Keratinocyte (primary cell): Measurements from ENCODE around the gene CARMIL1. TPM values are rescaled to one million over a fixed set of nuclear protein-coding genes. Genes with fewer than 3 reads are reported as not detected.
"Not testable (repeated sequence)": the region's sequence is repeated elsewhere in the genome, so short reads cannot be mapped to it uniquely, and the experiment has no call there.

Experiments
- DNase-seq: peaks from one replicate; pipeline ENCODE4 v3.0.0-alpha.2; 2011; ENCODE audit warnings: low read depth, missing footprints, low spot score
- FAIRE-seq: peaks from 2 replicates; lab custom pipeline; 2011; peaks lifted over from hg19 to GRCh38; lab: Jason Lieb, UNC
- H2AFZ ChIP-seq: 2 replicates; pipeline ENCODE4 v1.6.0; 2012; ENCODE audit warnings: low read length, control low read depth, inconsistent platforms; ENCODE audit not compliant: control insufficient read depth
- H3K27ac ChIP-seq: 2 replicates; pipeline ENCODE4 v1.5.1; 2011; ENCODE audit warnings: low read length; ENCODE audit not compliant: control insufficient read depth, insufficient read depth
- H3K27me3 ChIP-seq: 3 replicates; pipeline ENCODE4 v1.6.0; 2011; ENCODE audit warnings: low read length; ENCODE audit not compliant: control insufficient read depth, insufficient read depth; ENCODE audit errors: extremely low read depth
- H3K36me3 ChIP-seq, 2 experiments: 2 replicates in 1 of 2; 3 replicates in 1 of 2; pipeline ENCODE4 v1.5.1; 2011; ENCODE audit warnings: low read length in 2 of 2, mild to moderate bottlenecking in 1 of 2; ENCODE audit not compliant: control insufficient read depth in 2 of 2, insufficient read depth in 2 of 2; ENCODE audit errors: extremely low read depth in 1 of 2
- H3K4me1 ChIP-seq: 3 replicates; pipeline ENCODE4 v1.5.1; 2011; ENCODE audit warnings: low read length; ENCODE audit not compliant: control insufficient read depth, insufficient read depth; ENCODE audit errors: extremely low read depth
- H3K4me2 ChIP-seq: 3 replicates; pipeline ENCODE4 v1.6.0; 2011; ENCODE audit warnings: low read depth, low read length; ENCODE audit not compliant: control insufficient read depth, insufficient read depth; ENCODE audit errors: extremely low read depth
- H3K4me3 ChIP-seq, 3 experiments: fragments of 200-600 bp in 1 of 3; sonication (generic) in 1 of 3; 2 replicates in 2 of 3; 3 replicates in 1 of 3; pipeline ENCODE4 v1.5.1; 2011 to 2016; ENCODE audit warnings: low read length in 3 of 3, mild to moderate bottlenecking in 3 of 3, control low read depth in 2 of 3, inconsistent platforms in 1 of 3, low read depth in 1 of 3, mixed read lengths in 1 of 3, mixed run types in 1 of 3, moderate library complexity in 1 of 3; ENCODE audit not compliant: control insufficient read depth in 2 of 3, insufficient read depth in 2 of 3; ENCODE audit errors: extremely low read depth in 1 of 3
- H3K79me2 ChIP-seq: 2 replicates; pipeline ENCODE4 v1.6.0; 2012; ENCODE audit warnings: low read length; ENCODE audit not compliant: control insufficient read depth, insufficient read depth
- H3K9ac ChIP-seq: 3 replicates; pipeline ENCODE4 v1.6.0; 2011; ENCODE audit warnings: low read length; ENCODE audit not compliant: control insufficient read depth, insufficient read depth; ENCODE audit errors: extremely low read depth
- H3K9me1 ChIP-seq: 3 replicates; pipeline ENCODE4 v1.6.0; 2011; ENCODE audit warnings: low read length; ENCODE audit not compliant: control insufficient read depth, insufficient read depth; ENCODE audit errors: extremely low read depth
- H3K9me3 ChIP-seq: 2 replicates; pipeline ENCODE4 v1.5.1; 2012; ENCODE audit warnings: low read depth, low read length; ENCODE audit not compliant: control insufficient read depth
- H4K20me1 ChIP-seq: 3 replicates; pipeline ENCODE4 v1.6.0; 2011; ENCODE audit warnings: low read length; ENCODE audit not compliant: control insufficient read depth, insufficient read depth; ENCODE audit errors: extremely low read depth
- EZH2 ChIP-seq: IDR thresholded peaks from one replicate; pipeline ENCODE4 v1.6.1; 2012; ENCODE audit warnings: inconsistent platforms, mild to moderate bottlenecking, low read length, moderate library complexity
- dilution Hi-C: fragments of 300-500 bp; cut with MboI; formaldehyde crosslinking; loops from one replicate; pipeline ENCODE4 v1.7.0; 2020; ENCODE audit warnings: low sequenced_read_pairs; ENCODE audit not compliant: extremely low pct_ligation_motif_present
- polyA plus RNA-seq, 5 experiments: library from polyadenylated mRNA; depleted of rRNA in 3 of 5; stranded (reverse) in 3 of 5; stranded (forward) in 1 of 5; unstranded in 1 of 5; fragments of >200 nt; gene quantifications; 1 replicate in 1 of 5; 2 replicates in 3 of 5; 3 replicates in 1 of 5; pipeline versions ENCODE4 v1.2.1 to v1.2.3, GENCODE V29; 2011 to 2012; ENCODE audit warnings: missing spikeins in 2 of 5, low read depth in 1 of 5, low replicate concordance in 1 of 5
- TF ChIP-seq, protein P1 (sequence below), 3 experiments: IDR thresholded peaks in 1 of 3; conservative IDR thresholded peaks in 1 of 3; optimal IDR thresholded peaks in 1 of 3; 2 replicates in 2 of 3; 3 replicates in 1 of 3; pipeline versions ENCODE3 to v1.5.1; 2011; ENCODE audit warnings: low read length in 3 of 3, mild to moderate bottlenecking in 3 of 3, moderate library complexity in 2 of 3, control low read depth in 1 of 3, inconsistent platforms in 1 of 3; ENCODE audit not compliant: insufficient read depth in 2 of 3; ENCODE audit errors: extremely low read depth in 1 of 3

Gene CARMIL1
- polyA plus RNA-seq, 1 donor (not counting 4 experiments of a cell fraction or from before 2014, with no cell fraction given): 18.9 TPM

DNA sequence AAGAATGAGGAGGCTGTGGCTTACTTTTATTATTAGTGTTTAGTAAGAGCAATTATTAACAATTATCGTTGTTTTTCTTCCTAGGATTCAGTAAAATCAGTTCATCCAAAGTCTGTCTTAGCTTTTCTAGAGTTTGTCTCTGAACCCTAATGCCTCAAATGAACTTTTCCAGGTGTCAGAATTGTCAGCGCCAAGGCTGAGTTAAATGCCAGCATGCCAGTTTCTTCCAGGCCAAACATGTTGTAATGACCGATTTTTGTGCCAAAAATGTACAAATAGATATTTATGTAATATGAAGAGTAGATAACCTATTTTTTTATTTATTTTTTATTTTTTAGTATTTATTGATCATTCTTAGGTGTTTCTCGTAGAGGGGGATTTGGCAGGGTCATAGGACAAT is 306.1 kb downstream of the CARMIL1 start:
- Histone ChIP-seq H3K27ac (no peak overlapping the region), H3K27me3 (no peaks in the 10 kb centered on the region), H4K20me1 (no peaks in the 10 kb centered on the region), H3K36me3 (peaks cover 0 to 8% of the 10 kb centered on the region in 2 experiments), H3K9me1 (no peaks in the 10 kb centered on the region), H3K9ac (no peak overlapping the region), H3K79me2 (no peaks in the 10 kb centered on the region), H3K9me3 (no peaks in the 10 kb centered on the region), H2AFZ (no peak overlapping the region), H3K4me2 (no peak overlapping the region), H3K4me1 (no peaks in the 10 kb centered on the region), H3K4me3 (no peak overlapping the region)
- TF ChIP-seq, protein P1, sequence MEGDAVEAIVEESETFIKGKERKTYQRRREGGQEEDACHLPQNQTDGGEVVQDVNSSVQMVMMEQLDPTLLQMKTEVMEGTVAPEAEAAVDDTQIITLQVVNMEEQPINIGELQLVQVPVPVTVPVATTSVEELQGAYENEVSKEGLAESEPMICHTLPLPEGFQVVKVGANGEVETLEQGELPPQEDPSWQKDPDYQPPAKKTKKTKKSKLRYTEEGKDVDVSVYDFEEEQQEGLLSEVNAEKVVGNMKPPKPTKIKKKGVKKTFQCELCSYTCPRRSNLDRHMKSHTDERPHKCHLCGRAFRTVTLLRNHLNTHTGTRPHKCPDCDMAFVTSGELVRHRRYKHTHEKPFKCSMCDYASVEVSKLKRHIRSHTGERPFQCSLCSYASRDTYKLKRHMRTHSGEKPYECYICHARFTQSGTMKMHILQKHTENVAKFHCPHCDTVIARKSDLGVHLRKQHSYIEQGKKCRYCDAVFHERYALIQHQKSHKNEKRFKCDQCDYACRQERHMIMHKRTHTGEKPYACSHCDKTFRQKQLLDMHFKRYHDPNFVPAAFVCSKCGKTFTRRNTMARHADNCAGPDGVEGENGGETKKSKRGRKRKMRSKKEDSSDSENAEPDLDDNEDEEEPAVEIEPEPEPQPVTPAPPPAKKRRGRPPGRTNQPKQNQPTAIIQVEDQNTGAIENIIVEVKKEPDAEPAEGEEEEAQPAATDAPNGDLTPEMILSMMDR (optimal IDR thresholded peaks at IDR 0.05 in 1 of 3, IDR thresholded peaks at IDR 0.05 in 1 of 3, conservative IDR thresholded peaks at IDR 0.05 in 1 of 3; ENCODE audit: extremely low read depth in 1 of 3, insufficient read depth in 2 of 3, low read length in 3 of 3): no peak
- no peak for TF ChIP-seq EZH2
- FAIRE-seq (no peak), DNase-seq (no peak)
- dilution Hi-C loops: no loop called here

- dilution Hi-C loops, H3K79me2 ChIP-seq, DNase-seq, FAIRE-seq, H3K36me3 ChIP-seq, H4K20me1 ChIP-seq, H3K4me2 ChIP-seq, H3K4me3 ChIP-seq, H3K9ac ChIP-seq, H3K27me3 ChIP-seq, H3K9me3 ChIP-seq, H2AFZ ChIP-seq, H3K4me1 ChIP-seq, H3K27ac ChIP-seq, H3K9me1 ChIP-seq: not testable (repeated sequence)
Observed at GRCh38 chr6:25586119-25586518, 306.9 kb downstream of the CARMIL1 start.

DNA sequence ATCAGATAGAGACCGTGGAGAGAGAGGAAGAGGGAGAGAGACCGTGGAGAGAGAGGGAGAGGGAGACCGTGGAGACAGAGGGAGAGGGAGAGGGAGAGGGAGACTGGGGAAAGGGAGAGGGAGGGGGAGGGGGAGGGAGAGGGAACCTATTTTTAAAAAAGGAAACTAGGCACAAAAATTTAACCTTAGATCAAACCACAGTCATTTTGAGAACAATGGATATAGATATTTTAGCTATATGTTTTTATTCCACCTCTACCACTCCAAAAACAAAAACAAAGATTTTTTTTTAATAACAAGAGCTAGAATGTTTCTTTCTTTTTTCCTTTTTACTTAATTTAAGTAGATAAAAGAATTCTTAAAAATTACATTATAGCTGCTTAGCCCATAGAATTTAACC is 307.8 kb downstream of the CARMIL1 start:
- H3K9ac ChIP-seq: no peak overlapping the region
- H3K4me3 ChIP-seq: no peak overlapping the region
- TF ChIP-seq, protein P1 (optimal IDR thresholded peaks at IDR 0.05 in 1 of 3, IDR thresholded peaks at IDR 0.05 in 1 of 3, conservative IDR thresholded peaks at IDR 0.05 in 1 of 3; ENCODE audit: extremely low read depth in 1 of 3, insufficient read depth in 2 of 3, low read length in 3 of 3): no peak
- no peak for TF ChIP-seq EZH2
- dilution Hi-C loops: no loop called here
- H3K4me2 ChIP-seq: no peak overlapping the region
- H2AFZ ChIP-seq: no peak overlapping the region
- H3K27me3 ChIP-seq: no peaks in the 10 kb centered on the region
- peaks cover 0 to 6% of the 10 kb centered on the region in 2 experiments for H3K36me3 ChIP-seq
- no peak overlapping the region for H3K27ac ChIP-seq
- DNase-seq: no peak
- FAIRE-seq: no peak
- no peaks in the 10 kb centered on the region for H3K79me2 ChIP-seq
- no peaks in the 10 kb centered on the region for H4K20me1 ChIP-seq
- H3K4me1 ChIP-seq: no peaks in the 10 kb centered on the region
- H3K9me1 ChIP-seq: no peaks in the 10 kb centered on the region
- H3K9me3 ChIP-seq: no peaks in the 10 kb centered on the region
